ENCODE data around the gene KLF15. TPM values are rescaled to one million over a fixed set of nuclear protein-coding genes. Genes with fewer than 3 reads are reported as not detected.

Gene KLF15
- polyA plus RNA-seq, 1 donor (not counting 4 experiments of a cell fraction or from before 2014, with no cell fraction given), result 0.03 TPM

GRCh38 chr3:126345641-126346460 is 11.4 kb downstream of the KLF15 start:
- DNase-seq (ENCODE audit: low read depth, low spot score) (no peak), FAIRE-seq (no peak)
- Histone ChIP-seq H2AFZ (ENCODE audit: control insufficient read depth, low read length) (no peak overlapping the region), H3K4me1 (ENCODE audit: control insufficient read depth, extremely low read depth, insufficient read depth, low read length) (no peaks in the 10 kb centered on the region), H3K4me2 (ENCODE audit: control insufficient read depth, extremely low read depth, insufficient read depth, low read depth, low read length) (no peak overlapping the region), H3K27ac (ENCODE audit: control insufficient read depth, insufficient read depth, low read length) (no peak overlapping the region), H3K36me3 (ENCODE audit: control insufficient read depth in 2 of 2, extremely low read depth in 1 of 2, insufficient read depth in 2 of 2, low read length in 2 of 2) (no peaks in the 10 kb centered on the region), H3K4me3 (ENCODE audit: control insufficient read depth in 2 of 3, extremely low read depth in 1 of 3, insufficient read depth in 2 of 3, low read depth in 1 of 3, low read length in 3 of 3) (no peak overlapping the region), H3K79me2 (ENCODE audit: control insufficient read depth, insufficient read depth, low read length) (no peaks in the 10 kb centered on the region), H4K20me1 (ENCODE audit: control insufficient read depth, extremely low read depth, insufficient read depth, low read length) (no peaks in the 10 kb centered on the region), H3K27me3 (ENCODE audit: control insufficient read depth, extremely low read depth, insufficient read depth, low read length) (no peaks in the 10 kb centered on the region), H3K9me3 (ENCODE audit: control insufficient read depth, low read depth, low read length) (no peaks in the 10 kb centered on the region), H3K9ac (ENCODE audit: control insufficient read depth, extremely low read depth, insufficient read depth, low read length) (no peak overlapping the region), H3K9me1 (ENCODE audit: control insufficient read depth, extremely low read depth, insufficient read depth, low read length) (no peaks in the 10 kb centered on the region)
- dilution Hi-C loops (cut with MboI; ENCODE audit: extremely low pct_ligation_motif_present, low sequenced_read_pairs), result no loop called here
- no peak for TF ChIP-seq EZH2 (IDR thresholded peaks at IDR 0.05; ENCODE audit: low read length)
- TF ChIP-seq CTCF (optimal IDR thresholded peaks at IDR 0.05 in 1 of 3, IDR thresholded peaks at IDR 0.05 in 1 of 3, conservative IDR thresholded peaks at IDR 0.05 in 1 of 3; ENCODE audit: extremely low read depth in 1 of 3, insufficient read depth in 2 of 3, low read length in 3 of 3), result no peak

- Histone ChIP-seq H3K27me3 (ENCODE audit: control insufficient read depth, extremely low read depth, insufficient read depth, low read length) (no peaks in the 10 kb centered on the region), H3K36me3 (ENCODE audit: control insufficient read depth in 2 of 2, extremely low read depth in 1 of 2, insufficient read depth in 2 of 2, low read length in 2 of 2) (no peaks in the 10 kb centered on the region), H2AFZ (ENCODE audit: control insufficient read depth, low read length) (no peak overlapping the region), H4K20me1 (ENCODE audit: control insufficient read depth, extremely low read depth, insufficient read depth, low read length) (no peaks in the 10 kb centered on the region), H3K79me2 (ENCODE audit: control insufficient read depth, insufficient read depth, low read length) (no peaks in the 10 kb centered on the region), H3K4me3 (ENCODE audit: control insufficient read depth in 2 of 3, extremely low read depth in 1 of 3, insufficient read depth in 2 of 3, low read depth in 1 of 3, low read length in 3 of 3) (no peak overlapping the region), H3K4me2 (ENCODE audit: control insufficient read depth, extremely low read depth, insufficient read depth, low read depth, low read length) (no peak overlapping the region), H3K9me3 (ENCODE audit: control insufficient read depth, low read depth, low read length) (no peaks in the 10 kb centered on the region), H3K9me1 (ENCODE audit: control insufficient read depth, extremely low read depth, insufficient read depth, low read length) (no peaks in the 10 kb centered on the region), H3K9ac (ENCODE audit: control insufficient read depth, extremely low read depth, insufficient read depth, low read length) (no peak overlapping the region), H3K27ac (ENCODE audit: control insufficient read depth, insufficient read depth, low read length) (no peak overlapping the region), H3K4me1 (ENCODE audit: control insufficient read depth, extremely low read depth, insufficient read depth, low read length) (no peaks in the 10 kb centered on the region)
- dilution Hi-C loops (cut with MboI; ENCODE audit: extremely low pct_ligation_motif_present, low sequenced_read_pairs), result no loop called here
- DNase-seq (ENCODE audit: low read depth, low spot score) (no peak), FAIRE-seq (no peak)
- TF ChIP-seq EZH2 (IDR thresholded peaks at IDR 0.05; ENCODE audit: low read length) (no peak), CTCF (optimal IDR thresholded peaks at IDR 0.05 in 1 of 3, IDR thresholded peaks at IDR 0.05 in 1 of 3, conservative IDR thresholded peaks at IDR 0.05 in 1 of 3; ENCODE audit: extremely low read depth in 1 of 3, insufficient read depth in 2 of 3, low read length in 3 of 3) (no peak)
These were observed 12.0 kb downstream of the KLF15 start for GRCh38 chr3:126345231-126345630.
